ENCODE measurements around the gene SGTA.

Gene SGTA

GRCh38 chr19:2764945-2765344 lies 18.1 kb downstream of the SGTA start:
- no peak for ATAC-seq (ENCODE audit: low read depth)
- TF ChIP-seq CTCF (IDR thresholded peaks at IDR 0.05; ENCODE audit: poor library complexity, severe bottlenecking): no peak
- H3K36me3 ChIP-seq (ENCODE audit: low read depth): peaks cover 60% of the 10 kb centered on the region
- H3K27ac ChIP-seq (ENCODE audit: poor library complexity, severe bottlenecking): no peak overlapping the region
- no peaks in the 10 kb centered on the region for H3K27me3 ChIP-seq (ENCODE audit: insufficient read depth, poor library complexity, severe bottlenecking)
- no peaks in the 10 kb centered on the region for H3K9me3 ChIP-seq (ENCODE audit: severe bottlenecking)
- H3K4me3 ChIP-seq (ENCODE audit: severe bottlenecking): no peak overlapping the region
- DNase-seq (ENCODE audit: low spot score): no peak
- H3K4me1 ChIP-seq (ENCODE audit: insufficient read depth, poor library complexity, severe bottlenecking): no peaks in the 10 kb centered on the region

- Histone ChIP-seq H3K27ac (ENCODE audit: poor library complexity, severe bottlenecking) (no peak overlapping the region), H3K9me3 (ENCODE audit: severe bottlenecking) (no peaks in the 10 kb centered on the region), H3K4me3 (ENCODE audit: severe bottlenecking) (no peak overlapping the region), H3K36me3 (ENCODE audit: low read depth) (peaks cover 68% of the 10 kb centered on the region), H3K4me1 (ENCODE audit: insufficient read depth, poor library complexity, severe bottlenecking) (no peaks in the 10 kb centered on the region), H3K27me3 (ENCODE audit: insufficient read depth, poor library complexity, severe bottlenecking) (no peaks in the 10 kb centered on the region)
- no peak for TF ChIP-seq CTCF (IDR thresholded peaks at IDR 0.05; ENCODE audit: poor library complexity, severe bottlenecking)
- ATAC-seq (ENCODE audit: low read depth) (no peak), DNase-seq (ENCODE audit: low spot score) (no peak)
Observed at GRCh38 chr19:2763687-2764086, 19.4 kb downstream of the SGTA start.

GRCh38 chr19:2762783-2763496 lies 20.1 kb downstream of the SGTA start:
- peaks cover 60% of the 10 kb centered on the region for H3K36me3 ChIP-seq (ENCODE audit: low read depth)
- ATAC-seq (ENCODE audit: low read depth) (no peak), DNase-seq (ENCODE audit: low spot score) (no peak)
- H3K9me3 ChIP-seq (ENCODE audit: severe bottlenecking): no peaks in the 10 kb centered on the region
- H3K4me1 ChIP-seq (ENCODE audit: insufficient read depth, poor library complexity, severe bottlenecking): no peaks in the 10 kb centered on the region
- no peak overlapping the region for H3K27ac ChIP-seq (ENCODE audit: poor library complexity, severe bottlenecking)
- no peaks in the 10 kb centered on the region for H3K27me3 ChIP-seq (ENCODE audit: insufficient read depth, poor library complexity, severe bottlenecking)
- no peak overlapping the region for H3K4me3 ChIP-seq (ENCODE audit: severe bottlenecking)
- TF ChIP-seq CTCF (IDR thresholded peaks at IDR 0.05; ENCODE audit: poor library complexity, severe bottlenecking): no peak

GRCh38 chr19:2761876-2762782 lies 20.9 kb downstream of the SGTA start:
- DNase-seq (ENCODE audit: low spot score): no peak
- Histone ChIP-seq H3K36me3 (ENCODE audit: low read depth) (peaks cover 60% of the 10 kb centered on the region), H3K27ac (ENCODE audit: poor library complexity, severe bottlenecking) (no peak overlapping the region), H3K4me1 (ENCODE audit: insufficient read depth, poor library complexity, severe bottlenecking) (no peaks in the 10 kb centered on the region), H3K4me3 (ENCODE audit: severe bottlenecking) (no peak overlapping the region), H3K27me3 (ENCODE audit: insufficient read depth, poor library complexity, severe bottlenecking) (no peaks in the 10 kb centered on the region), H3K9me3 (ENCODE audit: severe bottlenecking) (no peaks in the 10 kb centered on the region)
- no peak for TF ChIP-seq CTCF (IDR thresholded peaks at IDR 0.05; ENCODE audit: poor library complexity, severe bottlenecking)
- no peak; the same call in 2 of the 3 replicates for ATAC-seq (ENCODE audit: low read depth)

Measured in RWPE2 (cell line).